Small intestine (tissue), 7 donors: ENCODE measurements around the gene DPP3. TPM values are rescaled to one million over a fixed set of nuclear protein-coding genes. Genes with fewer than 3 reads are reported as not detected.

ENCODE experiments used
- DNase-seq, 2 donors: peaks; one replicate each; pipeline versions ENCODE4 v3.0.0 to v3.0.0-alpha.2; 2013
- FAIRE-seq: peaks from 2 replicates; lab custom pipeline; 2012; peaks lifted over from hg19 to GRCh38; lab: Jason Lieb, UNC
- H3K27ac ChIP-seq, 3 donors: one replicate each; pipeline ENCODE4 v1.5.1; 2013; ENCODE audit warnings: low read length in 2 of 3, mild to moderate bottlenecking in 2 of 3, control low read depth in 1 of 3, inconsistent platforms in 1 of 3, low read depth in 1 of 3, moderate library complexity in 1 of 3
- H3K27me3 ChIP-seq, 3 donors: one replicate each; pipeline ENCODE4 v1.6.1; 2013; ENCODE audit warnings: low read length in 3 of 3, inconsistent platforms in 1 of 3; ENCODE audit not compliant: control insufficient read depth in 3 of 3, insufficient read depth in 3 of 3
- H3K36me3 ChIP-seq, 3 donors: one replicate each; pipeline ENCODE4 v1.6.1; 2013; ENCODE audit warnings: low read length in 3 of 3, inconsistent platforms in 1 of 3, low read depth in 1 of 3, mild to moderate bottlenecking in 1 of 3, moderate library complexity in 1 of 3; ENCODE audit not compliant: control insufficient read depth in 3 of 3, insufficient read depth in 2 of 3
- H3K4me1 ChIP-seq, 3 donors: one replicate each; pipeline ENCODE4 v1.6.1; 2013; ENCODE audit warnings: low read length in 2 of 3, inconsistent platforms in 1 of 3, low read depth in 1 of 3, mild to moderate bottlenecking in 1 of 3, moderate library complexity in 1 of 3; ENCODE audit not compliant: control insufficient read depth in 3 of 3, insufficient read depth in 2 of 3
- H3K4me3 ChIP-seq, 3 donors: one replicate each; pipeline ENCODE4 v1.5.1; 2013; ENCODE audit warnings: low read length in 3 of 3, control low read depth in 1 of 3, inconsistent platforms in 1 of 3, low read depth in 1 of 3, mild to moderate bottlenecking in 1 of 3, moderate library complexity in 1 of 3
- H3K9me3 ChIP-seq, 2 donors: one replicate each; pipeline ENCODE4 v1.6.1; 2013; ENCODE audit warnings: low read depth in 1 of 2, low read length in 1 of 2; ENCODE audit not compliant: control insufficient read depth in 2 of 2, insufficient read depth in 1 of 2
- WGBS, 3 donors: extraction: QIAGEN DNeasy Blood & Tissue Kit; methylation state at CpG; one replicate each; pipeline ENCODE4 v1.1.7; 2013; 5-methylcytosine and 5-hydroxymethylcytosine counted together
- polyA plus RNA-seq, 4 donors: library from polyadenylated mRNA; stranded (reverse) in 3 of 4; unstranded in 1 of 4; fragments of 200-250 nt in 3 of 4; fragments of 120-200 nt in 1 of 4; gene quantifications; one replicate each; pipeline versions ENCODE4 v1.2.1 to v1.2.3, GENCODE V29; 2013
- donor health status: healthy with polysubstance abuse.
- donor health status: control.
- donor health status: control.
- donor health status: Bipolar disorder and iron deficiency.
- donor health status: healthy.

DPP3 gene
- polyA plus RNA-seq, 4 donors = 25.3 to 67.7 (median 37.4) TPM

DNA sequence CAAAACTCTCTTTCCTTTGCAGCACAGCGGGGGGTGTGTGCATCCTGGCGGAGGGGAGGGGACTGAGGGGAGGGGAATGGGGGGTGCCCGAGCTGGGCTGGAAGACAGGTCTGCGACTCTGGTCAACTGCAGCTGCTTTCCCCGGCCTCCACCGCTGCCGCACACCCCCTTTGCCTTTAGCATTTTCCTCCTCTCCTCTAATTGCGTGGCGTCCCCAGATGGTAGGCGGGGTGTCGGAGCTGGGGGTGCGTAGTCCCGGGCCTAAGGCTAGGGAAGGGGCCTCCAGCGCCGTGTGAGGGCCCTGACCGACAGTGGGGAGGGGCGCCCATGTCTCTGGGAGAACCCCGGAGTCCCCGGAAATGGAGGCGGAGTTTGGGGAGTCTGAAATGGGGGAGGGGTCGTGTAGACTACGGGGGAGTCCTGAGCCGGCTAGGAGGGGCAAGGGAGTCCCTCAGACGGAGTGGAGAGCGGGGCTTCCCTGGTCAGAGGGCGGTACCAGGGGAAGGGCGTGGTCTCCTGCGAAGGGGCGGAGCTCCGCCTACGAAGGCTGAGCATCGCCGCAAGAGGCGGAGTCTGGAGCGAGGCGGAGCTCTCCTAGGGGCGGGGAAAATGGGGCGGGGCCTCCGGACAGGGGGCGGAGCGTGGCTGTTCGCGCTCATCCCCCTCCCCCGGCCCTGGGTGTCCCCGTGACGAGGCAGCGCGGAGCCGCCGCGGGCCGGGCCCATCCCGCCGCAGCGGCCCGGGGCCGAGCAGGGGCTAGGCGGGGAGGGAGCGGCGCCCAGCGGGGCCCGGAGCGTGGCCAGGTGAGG lies 13.8 kb upstream of the DPP3 start, which contains the start of gene PELI3:
Gene PELI3 (plus strand): TSS at position 681 of the 809 bp plus-strand sequence. CDS start 1,224 bp downstream, outside the sequence.
- FAIRE-seq (no peak), DNase-seq (peak; percentile 89 to 94)
- Histone ChIP-seq H3K9me3 (peaks cover 0 to 4% of the 10 kb centered on the region in 2 donors), H3K27me3 (peaks cover 0 to 13% (median 0%) of the 10 kb centered on the region in 3 donors), H3K36me3 (peaks cover 0 to 13% (median 0%) of the 10 kb centered on the region in 3 donors), H3K27ac (peak within 1 kb of the TSS in 2 of 3 donors; percentile 55 to 61), H3K4me3 (peak within 1 kb of the TSS; percentile 60 to 89 (median 75)), H3K4me1 (peaks cover 0 to 8% (median 0%) of the 10 kb centered on the region in 3 donors)
- 1 to 2% (median 2%) methylated on average over 29 to 63 of the region's 63 CpGs for WGBS, 3 donors

DNA sequence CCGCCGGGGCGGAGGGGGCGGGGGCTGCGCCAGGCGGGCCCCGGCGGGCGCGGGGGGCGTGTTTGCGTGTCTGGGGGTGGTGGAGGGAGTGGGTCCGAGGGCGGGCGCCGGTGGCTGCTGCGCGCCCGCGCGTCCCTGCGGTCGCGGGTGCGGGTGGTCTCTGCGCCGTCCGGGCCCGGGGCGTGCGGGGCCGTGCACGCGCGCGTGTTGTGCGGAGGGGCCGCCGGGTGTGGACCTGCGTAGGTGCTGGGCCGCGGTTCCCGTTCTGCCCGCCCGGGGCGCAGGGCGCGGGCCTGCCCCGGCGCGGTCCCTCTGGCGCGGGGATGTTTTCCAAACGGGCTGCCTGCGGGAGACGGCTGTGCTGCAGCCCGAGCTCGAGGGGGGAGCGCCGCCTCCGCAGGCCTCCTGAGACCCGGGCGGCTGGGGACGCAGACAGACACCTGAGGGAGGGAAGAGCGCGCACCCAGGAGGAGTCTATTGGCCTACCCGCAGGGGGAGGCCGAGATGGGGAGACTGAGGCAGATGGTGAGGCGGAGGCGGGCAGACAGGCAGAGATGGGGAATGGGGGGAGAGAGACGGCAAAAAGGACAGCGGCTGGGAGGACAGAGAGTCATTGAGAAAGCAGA lies 13.1 kb upstream of the DPP3 start:
- no peak for FAIRE-seq
- peaks cover 0 to 4% of the 10 kb centered on the region in 2 donors for H3K9me3 ChIP-seq
- peak; percentile 15 to 69 for DNase-seq
- peaks cover 0 to 15% (median 0%) of the 10 kb centered on the region in 3 donors for H3K36me3 ChIP-seq
- H3K27me3 ChIP-seq = peaks cover 0 to 13% (median 0%) of the 10 kb centered on the region in 3 donors
- WGBS, 3 donors = 1 to 3% (median 2%) methylated on average over 36 to 72 of the region's 72 CpGs
- H3K4me3 ChIP-seq = peak overlapping the region; percentile 59 to 75 (median 60)
- H3K4me1 ChIP-seq = peaks cover 0 to 8% (median 0%) of the 10 kb centered on the region in 3 donors
- peak overlapping the region in 2 of 3 donors; percentile 22 to 30 for H3K27ac ChIP-seq

DNA sequence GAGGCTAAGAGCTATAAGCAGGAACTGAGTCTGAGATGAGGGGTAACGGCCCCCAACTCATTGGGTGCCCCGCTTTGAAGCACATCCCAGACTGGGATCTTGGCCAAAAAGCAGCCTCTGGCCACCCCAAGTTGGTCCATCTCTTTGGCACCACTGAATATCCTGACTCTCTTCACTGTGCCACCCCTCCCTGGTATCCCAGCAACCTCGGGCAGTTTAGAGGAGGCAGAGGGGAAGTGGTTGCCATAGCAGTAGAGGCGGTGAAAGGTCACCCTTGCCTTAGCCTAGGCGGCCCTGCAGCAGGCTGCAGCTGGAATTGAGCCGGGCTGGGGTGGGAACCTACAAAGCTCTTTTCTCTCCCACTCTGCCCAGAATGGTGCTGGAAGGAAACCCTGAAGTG lies 12.5 kb upstream of the DPP3 start:
- DNase-seq = peak; percentile 48 to 72
- Histone ChIP-seq H3K27ac (peak overlapping the region in 1 of 3 donors; percentile 22), H3K36me3 (peaks cover 0 to 20% (median 0%) of the 10 kb centered on the region in 3 donors), H3K4me1 (peaks cover 0 to 8% (median 0%) of the 10 kb centered on the region in 3 donors), H3K9me3 (peaks cover 0 to 4% of the 10 kb centered on the region in 2 donors), H3K4me3 (peak overlapping the region in 1 of 3 donors; percentile 59), H3K27me3 (peaks cover 0 to 13% (median 0%) of the 10 kb centered on the region in 3 donors)
- 23 to 37% (median 31%) methylated on average over 6 of the region's 6 CpGs for WGBS, 3 donors
- FAIRE-seq = no peak

- no peak for FAIRE-seq
- WGBS, 3 donors = 71 to 85% (median 82%) methylated on average over 6 of the region's 6 CpGs
- no peak overlapping the region for H3K27ac ChIP-seq
- peaks cover 0 to 13% (median 0%) of the 10 kb centered on the region in 3 donors for H3K27me3 ChIP-seq
- peaks cover 0 to 8% (median 0%) of the 10 kb centered on the region in 3 donors for H3K4me1 ChIP-seq
- no peak overlapping the region for H3K4me3 ChIP-seq
- DNase-seq = no peak
- no peaks in the 10 kb centered on the region for H3K9me3 ChIP-seq
- H3K36me3 ChIP-seq = peaks cover 0 to 29% (median 0%) of the 10 kb centered on the region in 3 donors
Measured at GRCh38 chr11:66468691-66469090, 11.5 kb upstream of the DPP3 start.

DNA sequence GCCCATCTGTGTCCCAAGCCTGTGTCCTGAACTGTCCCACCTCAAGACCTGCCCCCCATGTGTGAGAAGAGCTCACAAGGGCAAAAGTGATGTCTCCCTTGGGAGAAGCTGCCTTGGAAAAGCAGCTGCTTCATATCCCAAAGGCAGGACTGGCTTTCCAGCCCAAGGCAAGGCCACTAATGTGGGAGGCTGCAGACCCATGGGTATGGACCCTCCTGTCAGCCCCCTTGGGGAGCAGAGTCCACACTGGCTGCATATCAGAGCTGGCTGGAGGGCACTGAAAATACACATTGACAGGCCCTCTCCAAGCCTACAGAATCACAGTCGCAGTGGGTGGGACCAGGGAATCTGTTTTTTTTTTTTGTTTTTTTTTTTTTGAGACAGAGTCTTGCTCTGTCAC lies 10.8 kb upstream of the DPP3 start:
- Histone ChIP-seq H3K27me3 (peaks cover 0 to 13% (median 0%) of the 10 kb centered on the region in 3 donors), H3K4me3 (no peak overlapping the region), H3K36me3 (peaks cover 0 to 35% (median 0%) of the 10 kb centered on the region in 3 donors), H3K4me1 (peaks cover 0 to 8% (median 0%) of the 10 kb centered on the region in 3 donors), H3K9me3 (no peaks in the 10 kb centered on the region), H3K27ac (no peak overlapping the region)
- DNase-seq = no peak
- WGBS, 3 donors = 87 to 100% methylated on average over 1 of the region's 1 CpG; no CpG with 5 or more reads in 1 of the 3 donors
- no peak for FAIRE-seq

GRCh38 chr11:66470015-66470414 lies 10.2 kb upstream of the DPP3 start:
- Histone ChIP-seq H3K36me3 (peaks cover 0 to 37% (median 0%) of the 10 kb centered on the region in 3 donors), H3K4me1 (peaks cover 0 to 8% (median 0%) of the 10 kb centered on the region in 3 donors), H3K4me3 (no peak overlapping the region), H3K27me3 (peaks cover 0 to 13% (median 0%) of the 10 kb centered on the region in 3 donors), H3K9me3 (no peaks in the 10 kb centered on the region), H3K27ac (no peak overlapping the region)
- DNase-seq (no peak), FAIRE-seq (no peak)
- 86 to 94% (median 93%) methylated on average over 3 of the region's 3 CpGs for WGBS, 3 donors

DNA sequence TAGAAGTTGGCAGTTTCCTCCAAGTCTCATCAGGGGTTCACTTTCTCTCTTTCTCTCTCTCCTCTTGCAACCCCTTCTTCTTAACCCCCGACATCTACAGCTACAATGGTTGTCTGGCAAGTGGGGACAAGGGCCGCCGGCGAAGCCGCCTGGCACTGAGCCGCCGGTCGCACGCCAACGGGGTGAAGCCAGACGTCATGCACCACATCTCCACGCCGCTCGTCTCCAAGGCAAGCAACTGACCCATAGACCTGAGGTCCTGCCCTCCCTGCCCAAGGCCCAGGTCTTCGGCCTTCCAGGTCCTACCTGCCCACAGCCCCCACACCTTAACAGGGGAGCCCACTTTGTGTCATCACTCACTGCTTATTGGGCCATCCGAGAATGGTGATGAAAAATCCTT lies 9.1 kb upstream of the DPP3 start:
- 96 to 98% (median 96%) methylated on average over 16 of the region's 16 CpGs for WGBS, 3 donors
- no peaks in the 10 kb centered on the region for H3K9me3 ChIP-seq
- H3K27me3 ChIP-seq = peaks cover 0 to 3% (median 0%) of the 10 kb centered on the region in 3 donors
- peaks cover 0 to 8% (median 0%) of the 10 kb centered on the region in 3 donors for H3K4me1 ChIP-seq
- no peak overlapping the region for H3K27ac ChIP-seq
- DNase-seq (no peak), FAIRE-seq (no peak)
- H3K4me3 ChIP-seq = no peak overlapping the region
- peaks cover 0 to 49% (median 0%) of the 10 kb centered on the region in 3 donors for H3K36me3 ChIP-seq

- Histone ChIP-seq H3K4me1 (peaks cover 0 to 8% (median 0%) of the 10 kb centered on the region in 3 donors), H3K36me3 (peaks cover 0 to 54% (median 0%) of the 10 kb centered on the region in 3 donors), H3K27me3 (no peaks in the 10 kb centered on the region), H3K27ac (no peak overlapping the region), H3K9me3 (no peaks in the 10 kb centered on the region), H3K4me3 (no peak overlapping the region)
- DNase-seq = no peak
- FAIRE-seq = no peak
- 88 to 91% (median 89%) methylated on average over 8 to 9 of the region's 9 CpGs for WGBS, 3 donors
Measured at GRCh38 chr11:66472054-66472453, 8.2 kb upstream of the DPP3 start.
